ENCODE measurements around the gene TUBA4A. TPM values are rescaled to one million over a fixed set of nuclear protein-coding genes. Genes with fewer than 3 reads are reported as not detected.

TUBA4A gene
- total and polyA plus RNA-seq, 2 of the 8 experiments (the other 6 are each of a cell fraction or from before 2014, with no cell fraction given) = 67.3 to 172 TPM

GRCh38 chr2:219289537-219290361 is 36.0 kb upstream of the TUBA4A start:
- ChIA-PET CTCF (ENCODE audit: partially characterized antibody) (interaction anchor here (0.9 to 9.0 kb wide), 9 partner anchors 8 to 251 kb away, joined by 3 to 220 read pairs (median 4); partner anchors contain the start of genes DNAJB2, GLB1L, PTPRN and STK16), POLR2A (ENCODE audit: partially characterized antibody) (interaction anchor here (0.9 to 2.3 kb wide), 4 partner anchors 12 to 45 kb away, joined by 3 to 13 read pairs (median 3); partner anchors contain the start of gene TUBA4B)
- no peak overlapping the region for H3K27ac ChIP-seq (ENCODE audit: low read depth, low read length)
- no peak overlapping the region for H4K5ac ChIP-seq (ENCODE audit: insufficient read length, low read depth, low read length)
- no peak overlapping the region for H3K9ac ChIP-seq (replicated peaks in 1 of 4; ENCODE audit: extremely low read depth in 1 of 4, low read depth in 3 of 4, low read length in 3 of 4)
- no peak overlapping the region for H3K18ac ChIP-seq (ENCODE audit: extremely low read depth, low read length)
- H3K56ac ChIP-seq (replicated peaks; ENCODE audit: insufficient read length, low read depth, low read length) = no peak overlapping the region
- H3K79me2 ChIP-seq (ENCODE audit: control insufficient read depth in 1 of 2, insufficient read depth in 2 of 2, low read length in 2 of 2) = no peaks in the 10 kb centered on the region
- H4K20me1 ChIP-seq (replicated peaks in 1 of 2; ENCODE audit: control insufficient read depth in 1 of 2, insufficient read depth in 2 of 2, low read length in 2 of 2) = peaks cover 0 to 2% of the 10 kb centered on the region in 2 experiments
- DNase-seq (ENCODE audit: low read depth in 1 of 2, low spot score in 2 of 2) (no peak), FAIRE-seq (no peak)
- no peaks in the 10 kb centered on the region for H3K79me1 ChIP-seq (ENCODE audit: low read depth, low read length)
- H2BK5ac ChIP-seq (ENCODE audit: low read depth, low read length) = no peak overlapping the region
- no peak overlapping the region for H4K91ac ChIP-seq (replicated peaks; ENCODE audit: insufficient read length, low read length)
- no peak overlapping the region for H2AFZ ChIP-seq (ENCODE audit: low read length)
- no peak overlapping the region for H2BK12ac ChIP-seq (ENCODE audit: low read depth, low read length)
- H2BK120ac ChIP-seq (replicated peaks; ENCODE audit: low read depth, low read length) = no peak overlapping the region
- no peak overlapping the region for H2BK20ac ChIP-seq (ENCODE audit: low read length)
- H4K8ac ChIP-seq (ENCODE audit: extremely low read depth, insufficient read depth, low read length) = peak overlapping the region; percentile 37; the same call in 1 of the 2 replicates
- H3K36me3 ChIP-seq (ENCODE audit: control insufficient read depth in 2 of 4, insufficient read depth in 4 of 4, low read length in 3 of 4) = no peaks in the 10 kb centered on the region; a peak in 1 of 8 replicates
- no peak overlapping the region for H3K4ac ChIP-seq (replicated peaks; ENCODE audit: insufficient read length, low read depth, low read length)
- no peak overlapping the region for H2AK5ac ChIP-seq (ENCODE audit: low read depth, low read length)
- peaks cover 4% of the 10 kb centered on the region; the same call in 1 of the 2 replicates for H3K23me2 ChIP-seq (ENCODE audit: low read depth, low read length)
- H3K14ac ChIP-seq (ENCODE audit: insufficient read length) = no peak overlapping the region
- H3K4me3 ChIP-seq (ENCODE audit: extremely low read depth in 1 of 4, insufficient read depth in 2 of 4, low read depth in 3 of 4, low read length in 4 of 4) = no peak overlapping the region
- no peak overlapping the region for H2BK15ac ChIP-seq (ENCODE audit: low read length)
- H3K23ac ChIP-seq (ENCODE audit: insufficient read length) = no peak overlapping the region
- 94% methylated on average over 16 of the region's 16 CpGs; no CpG with 5 or more reads in 1 of the 2 experiments for WGBS, 2 experiments (ENCODE audit: extremely low coverage in 1 of 2, insufficient coverage in 1 of 2, insufficient read length in 1 of 2, insufficient replicate concordance in 2 of 2, low coverage in 1 of 2, low lambda C conversion rate in 2 of 2, missing lambda C conversion rate in 1 of 2)
- H3K4me1 ChIP-seq (replicated peaks in 1 of 4; ENCODE audit: control insufficient read depth in 3 of 4, insufficient read depth in 4 of 4, low read length in 3 of 4) = peaks cover 0 to 12% (median 7%) of the 10 kb centered on the region in 4 experiments; a peak in 6 of 7 replicates
- H3K27me3 ChIP-seq (replicated peaks in 1 of 4; ENCODE audit: control insufficient read depth in 3 of 4, extremely low read depth in 1 of 4, insufficient read depth in 3 of 4, low read length in 3 of 4) = peaks cover 0 to 8% (median 3%) of the 10 kb centered on the region in 4 experiments; a peak in 3 of 7 replicates
- H3K9me3 ChIP-seq (ENCODE audit: insufficient read depth in 2 of 2, low read depth in 1 of 2, low read length in 1 of 2) = 0 out of 4 replicates have a peak, but pooled peaks cover 0 to 5% of the 10 kb centered on the region in 2 experiments
- H3K4me2 ChIP-seq (ENCODE audit: insufficient read depth in 1 of 2, low read depth in 2 of 2, low read length in 2 of 2) = no peak overlapping the region
- TF ChIP-seq SP2 (IDR thresholded peaks at IDR 0.05; ENCODE audit: low read length) (no peak), EZH2 (IDR thresholded peaks at IDR 0.05; ENCODE audit: low read depth, low read length, severe bottlenecking) (no peak), TBP (IDR thresholded peaks at IDR 0.05; ENCODE audit: low read depth, low read length) (no peak), POU5F1 (IDR thresholded peaks at IDR 0.05; ENCODE audit: low read depth, low read length) (no peak), POLR2A (IDR thresholded peaks at IDR 0.05; ENCODE audit: control extremely low read depth in 1 of 2, low read depth in 2 of 2, low read length in 2 of 2) (no peak), RFX5 (IDR thresholded peaks at IDR 0.05; ENCODE audit: borderline replicate concordance, low read depth, low read length) (no peak), MAFK (IDR thresholded peaks at IDR 0.05; ENCODE audit: low read depth, low read length) (no peak), GTF2F1 (IDR thresholded peaks at IDR 0.05; ENCODE audit: borderline replicate concordance, low read depth, low read length) (no peak), EP300 (IDR thresholded peaks at IDR 0.05; ENCODE audit: borderline replicate concordance in 1 of 2, low read depth in 2 of 2, low read length in 2 of 2) (no peak)
- TF ChIP-seq, protein P1, sequence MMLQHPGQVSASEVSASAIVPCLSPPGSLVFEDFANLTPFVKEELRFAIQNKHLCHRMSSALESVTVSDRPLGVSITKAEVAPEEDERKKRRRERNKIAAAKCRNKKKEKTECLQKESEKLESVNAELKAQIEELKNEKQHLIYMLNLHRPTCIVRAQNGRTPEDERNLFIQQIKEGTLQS (IDR thresholded peaks at IDR 0.05; ENCODE audit: insufficient read depth, low read depth, low read length) = no peak

Data from H1 (cell line).